Stomach (tissue), 4 donors: ENCODE data around the gene STAB1.

Experiments
- EP300 ChIP-seq: sonication (generic); formaldehyde crosslinking; IDR thresholded peaks from one replicate; pipeline ENCODE4 v1.6.1; 2017; ENCODE audit warnings: antibody characterized with exemption
- POLR2A ChIP-seq, 4 donors: fragments of 450-650 bp; IDR thresholded peaks; one replicate each; pipeline ENCODE4 v1.6.1; 2016; ENCODE audit warnings: antibody characterized with exemption in 4 of 4, control low read depth in 2 of 4, mild to moderate bottlenecking in 1 of 4, moderate library complexity in 1 of 4
- POLR2AphosphoS5 ChIP-seq, 3 donors: sonication (generic); formaldehyde crosslinking; IDR thresholded peaks; one replicate each; pipeline ENCODE4 v1.6.1; 2016; ENCODE audit warnings: antibody characterized with exemption in 3 of 3
- TF ChIP-seq, protein P1 (sequence below), 7 experiments: fragments of 450-650 bp in 4 of 7; fragments of 200-600 bp in 3 of 7; sonication (generic) in 3 of 7; IDR thresholded peaks; one replicate each; pipeline ENCODE4 v1.5.1; 2016 to 2019; ENCODE audit warnings: antibody characterized with exemption in 7 of 7, control low read depth in 2 of 7, mild to moderate bottlenecking in 1 of 7

DNA sequence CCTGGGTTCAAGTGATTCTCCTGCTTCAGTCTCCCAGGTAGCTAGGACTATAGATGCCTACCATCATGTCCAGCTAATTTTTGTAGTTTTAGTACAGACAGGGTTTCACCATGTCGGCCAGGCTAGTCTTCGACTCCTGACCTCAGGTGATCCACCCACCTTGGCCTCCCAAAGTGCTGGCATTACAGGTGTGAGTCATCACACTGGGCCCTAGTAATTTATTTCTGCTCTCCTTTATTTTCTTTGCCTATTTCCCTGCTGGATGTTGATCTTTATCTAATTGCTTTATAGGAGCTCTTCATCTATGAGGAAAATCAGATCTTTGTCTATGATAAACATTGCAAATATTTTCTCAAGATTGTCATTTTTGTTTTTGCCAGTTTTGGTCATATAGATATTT lies 72.9 kb downstream of the STAB1 start:
- TF ChIP-seq, protein P1, sequence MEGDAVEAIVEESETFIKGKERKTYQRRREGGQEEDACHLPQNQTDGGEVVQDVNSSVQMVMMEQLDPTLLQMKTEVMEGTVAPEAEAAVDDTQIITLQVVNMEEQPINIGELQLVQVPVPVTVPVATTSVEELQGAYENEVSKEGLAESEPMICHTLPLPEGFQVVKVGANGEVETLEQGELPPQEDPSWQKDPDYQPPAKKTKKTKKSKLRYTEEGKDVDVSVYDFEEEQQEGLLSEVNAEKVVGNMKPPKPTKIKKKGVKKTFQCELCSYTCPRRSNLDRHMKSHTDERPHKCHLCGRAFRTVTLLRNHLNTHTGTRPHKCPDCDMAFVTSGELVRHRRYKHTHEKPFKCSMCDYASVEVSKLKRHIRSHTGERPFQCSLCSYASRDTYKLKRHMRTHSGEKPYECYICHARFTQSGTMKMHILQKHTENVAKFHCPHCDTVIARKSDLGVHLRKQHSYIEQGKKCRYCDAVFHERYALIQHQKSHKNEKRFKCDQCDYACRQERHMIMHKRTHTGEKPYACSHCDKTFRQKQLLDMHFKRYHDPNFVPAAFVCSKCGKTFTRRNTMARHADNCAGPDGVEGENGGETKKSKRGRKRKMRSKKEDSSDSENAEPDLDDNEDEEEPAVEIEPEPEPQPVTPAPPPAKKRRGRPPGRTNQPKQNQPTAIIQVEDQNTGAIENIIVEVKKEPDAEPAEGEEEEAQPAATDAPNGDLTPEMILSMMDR (IDR thresholded peaks at IDR 0.05) = no peak
- TF ChIP-seq POLR2AphosphoS5 (IDR thresholded peaks at IDR 0.05) (no peak), EP300 (no peak), POLR2A (IDR thresholded peaks at IDR 0.05) (no peak)
